Neural cell (in vitro differentiated cells): ENCODE results near the gene CDH6. TPM values are rescaled to one million over a fixed set of nuclear protein-coding genes. Genes with fewer than 3 reads are reported as not detected.

Experiments used
- H2AFZ ChIP-seq: fragments of 200-600, 300-800 bp; sonication (generic), shearing (Covaris generic); 2 replicates; pipeline ENCODE4 v1.6.0; 2014; ENCODE audit warnings: low read depth, mild to moderate bottlenecking, antibody characterized with exemption, low read length, moderate library complexity
- H3F3A ChIP-seq: fragments of 200-600 bp; shearing (Covaris generic); 2 replicates; pipeline ENCODE4 v1.6.1; 2016; ENCODE audit warnings: mild to moderate bottlenecking, moderate library complexity, mixed read lengths, antibody characterized with exemption, low read length; ENCODE audit not compliant: insufficient read depth, poor library complexity, severe bottlenecking
- H3K27ac ChIP-seq: fragments of 200-600, 300-800 bp; sonication (generic), shearing (Covaris generic); 2 replicates; pipeline ENCODE4 v1.5.1; 2014; ENCODE audit warnings: mild to moderate bottlenecking, low read length, moderate library complexity
- H3K27me3 ChIP-seq: fragments of 300-800, 200-600 bp; sonication (generic), shearing (Covaris generic); 2 replicates; pipeline ENCODE4 v1.6.0; 2014; ENCODE audit warnings: mild to moderate bottlenecking, low read depth, low read length, moderate library complexity; ENCODE audit not compliant: insufficient read depth
- H3K36me3 ChIP-seq: fragments of 300-800, 200-600 bp; sonication (generic), shearing (Covaris generic); 2 replicates; pipeline ENCODE4 v1.5.1; 2014; ENCODE audit warnings: mild to moderate bottlenecking, antibody characterized with exemption, low read length, moderate library complexity; ENCODE audit not compliant: insufficient read depth
- H3K4me2 ChIP-seq: fragments of 300-800, 200-600 bp; sonication (generic), shearing (Covaris generic); 2 replicates; pipeline ENCODE4 v1.6.0; 2014; ENCODE audit warnings: mild to moderate bottlenecking, low read length
- H3K4me3 ChIP-seq: fragments of 300-800, 200-600 bp; sonication (generic), shearing (Covaris generic); 2 replicates; pipeline ENCODE4 v1.5.1; 2014; ENCODE audit warnings: mild to moderate bottlenecking, low read length, moderate library complexity
- H3K79me2 ChIP-seq: fragments of 200-600 bp; shearing (Covaris generic); replicated peaks from 2 replicates; pipeline ENCODE4 v1.6.0; 2014; ENCODE audit warnings: mild to moderate bottlenecking, low read length, moderate library complexity; ENCODE audit not compliant: insufficient read depth
- H3K9ac ChIP-seq: fragments of 300-800, 200-600 bp; sonication (generic), shearing (Covaris generic); 2 replicates; pipeline ENCODE4 v1.6.1; 2016; ENCODE audit warnings: mild to moderate bottlenecking, low read length, mixed read lengths
- H3K9me2 ChIP-seq: fragments of 200-600 bp; shearing (Covaris generic); 2 replicates; pipeline ENCODE4 v1.6.1; 2016; ENCODE audit warnings: mild to moderate bottlenecking, low read length, mixed read lengths; ENCODE audit not compliant: insufficient read depth
- H3K9me3 ChIP-seq: fragments of 200-600, 300-800 bp; sonication (generic), shearing (Covaris generic); 2 replicates; pipeline ENCODE4 v1.6.1; 2016; ENCODE audit warnings: mild to moderate bottlenecking, mixed run types, low read length, moderate library complexity, mixed read lengths
- H4K20me1 ChIP-seq: fragments of 200-600 bp; shearing (Covaris generic); 2 replicates; pipeline ENCODE4 v1.6.1; 2016; ENCODE audit warnings: mild to moderate bottlenecking, mixed run types; ENCODE audit not compliant: insufficient read depth
- CTCF ChIP-seq: fragments of 450-650 bp; IDR thresholded peaks from 2 replicates; pipeline ENCODE4 v1.5.1; 2014; ENCODE audit warnings: antibody characterized with exemption, mild to moderate bottlenecking, moderate library complexity; ENCODE audit not compliant: poor library complexity, severe bottlenecking
- EP300 ChIP-seq: fragments of 450-650 bp; conservative IDR thresholded peaks from 2 replicates; pipeline ENCODE4 v1.6.1; 2014; ENCODE audit warnings: antibody characterized with exemption, mild to moderate bottlenecking, moderate library complexity; ENCODE audit not compliant: poor library complexity, severe bottlenecking
- EZH2 ChIP-seq: fragments of 200-600, 300-800 bp; shearing (Covaris generic), sonication (generic); IDR thresholded peaks from 2 replicates; pipeline ENCODE4 v1.6.1; 2014; ENCODE audit warnings: antibody characterized with exemption, low read length, borderline replicate concordance, mild to moderate bottlenecking; ENCODE audit not compliant: insufficient read depth, poor library complexity, severe bottlenecking
- MXI1 ChIP-seq: fragments of 450-650 bp; conservative IDR thresholded peaks from 2 replicates; pipeline ENCODE4 v1.6.1; 2014; ENCODE audit warnings: antibody characterized with exemption, mild to moderate bottlenecking; ENCODE audit not compliant: poor library complexity, severe bottlenecking
- POLR2AphosphoS5 ChIP-seq: IDR thresholded peaks from 2 replicates; pipeline ENCODE4 v1.6.1; 2012
- RAD21 ChIP-seq: fragments of 450-650 bp; conservative IDR thresholded peaks from 2 replicates; pipeline ENCODE4 v1.6.1; 2014; ENCODE audit warnings: antibody characterized with exemption, mild to moderate bottlenecking, moderate library complexity
- REST ChIP-seq: IDR thresholded peaks from 2 replicates; pipeline ENCODE4 v1.6.1; 2012; ENCODE audit warnings: borderline replicate concordance
- SMC3 ChIP-seq: fragments of 450-650 bp; conservative IDR thresholded peaks from 2 replicates; pipeline ENCODE4 v1.6.1; 2014; ENCODE audit warnings: antibody characterized with exemption, mild to moderate bottlenecking, moderate library complexity; ENCODE audit not compliant: poor library complexity
- TAF1 ChIP-seq: IDR thresholded peaks from 2 replicates; pipeline ENCODE4 v1.6.1; 2012; ENCODE audit warnings: low read depth
- polyA plus RNA-seq: library from polyadenylated mRNA; depleted of rRNA; stranded (reverse); fragments of >200 nt; gene quantifications from 2 replicates; pipeline ENCODE4 v1.2.3, GENCODE V29; 2014

The CDH6 gene
- polyA plus RNA-seq, 1 donor from 2014 or later = 2.1 TPM

- Histone ChIP-seq H2AFZ (no peak overlapping the region), H3K27me3 (no peaks in the 10 kb centered on the region), H3K27ac (no peak overlapping the region), H3K79me2 (no peaks in the 10 kb centered on the region), H3K4me2 (no peak overlapping the region), H3K36me3 (no peaks in the 10 kb centered on the region), H4K20me1 (no peaks in the 10 kb centered on the region), H3K9me2 (no peaks in the 10 kb centered on the region), H3K4me3 (no peak overlapping the region), H3F3A (no peaks in the 10 kb centered on the region), H3K9me3 (no peaks in the 10 kb centered on the region), H3K9ac (no peak overlapping the region)
- TF ChIP-seq RAD21 (no peak), REST (no peak), MXI1 (no peak), EZH2 (no peak), POLR2AphosphoS5 (no peak), EP300 (no peak), TAF1 (no peak), SMC3 (no peak), CTCF (no peak)
Observed at GRCh38 chr5:31362931-31363568, 169.6 kb downstream of the CDH6 start.

GRCh38 chr5:31364881-31365636 lies 171.6 kb downstream of the CDH6 start:
- no peak for TF ChIP-seq EZH2
- TF ChIP-seq TAF1 = no peak
- TF ChIP-seq MXI1 = no peak
- no peak for TF ChIP-seq SMC3
- TF ChIP-seq EP300 = no peak
- TF ChIP-seq CTCF = no peak
- no peak for TF ChIP-seq REST
- no peak for TF ChIP-seq POLR2AphosphoS5
- no peak for TF ChIP-seq RAD21
- Histone ChIP-seq H4K20me1 (no peaks in the 10 kb centered on the region), H3K27me3 (no peaks in the 10 kb centered on the region), H3K9ac (no peak overlapping the region), H3K79me2 (no peaks in the 10 kb centered on the region), H3K36me3 (no peaks in the 10 kb centered on the region), H3K9me2 (no peaks in the 10 kb centered on the region), H3F3A (no peaks in the 10 kb centered on the region), H3K27ac (no peak overlapping the region), H3K9me3 (no peaks in the 10 kb centered on the region), H3K4me3 (no peak overlapping the region), H3K4me2 (no peak overlapping the region), H2AFZ (no peak overlapping the region)
